Uterus (tissue), 4 donors: ENCODE results near the gene C5orf15. TPM values are rescaled to one million over a fixed set of nuclear protein-coding genes. Genes with fewer than 3 reads are reported as not detected.
"Not testable (repeated sequence)": the region's sequence is repeated elsewhere in the genome, so short reads cannot be mapped to it uniquely, and the experiment has no call there.

Experiments used
- DNase-seq, 2 donors: peaks; one replicate each; pipeline ENCODE4 v3.0.0-alpha.2; 2019 to 2020
- H3K27ac ChIP-seq, 2 donors: fragments of 200-600 bp; sonication (generic); 1 replicate in 1 of 2; 2 replicates in 1 of 2; pipeline ENCODE4 v1.5.1; 2016 to 2018
- H3K27me3 ChIP-seq, 2 donors: fragments of 200-600 bp; sonication (generic); one replicate each; pipeline ENCODE4 v1.5.1; 2018 to 2019; ENCODE audit warnings: control low read depth in 1 of 2
- H3K36me3 ChIP-seq, 2 donors: fragments of 200-600 bp; sonication (generic); one replicate each; pipeline ENCODE4 v1.5.1; 2019; ENCODE audit warnings: control low read depth in 1 of 2
- H3K4me1 ChIP-seq, 2 donors: fragments of 200-600 bp; sonication (generic); one replicate each; pipeline ENCODE4 v1.5.1; 2018 to 2019; ENCODE audit warnings: control low read depth in 1 of 2
- H3K4me3 ChIP-seq, 2 donors: fragments of 200-600 bp; sonication (generic); 1 replicate in 1 of 2; 2 replicates in 1 of 2; pipeline ENCODE4 v1.5.1; 2018 to 2019; ENCODE audit warnings: mild to moderate bottlenecking in 1 of 2
- H3K9me3 ChIP-seq, 2 donors: fragments of 200-600 bp; sonication (generic); one replicate each; pipeline ENCODE4 v1.5.1; 2019; ENCODE audit warnings: control low read depth in 1 of 2
- CTCF ChIP-seq, 4 experiments: fragments of 200-600 bp in 2 of 4; fragments of 450-650 bp in 2 of 4; sonication (generic) in 2 of 4; IDR thresholded peaks; one replicate each; pipeline ENCODE4 v1.5.1; 2016 to 2019; ENCODE audit warnings: antibody characterized with exemption in 4 of 4, mild to moderate bottlenecking in 2 of 4, moderate library complexity in 1 of 4
- POLR2A ChIP-seq, 2 donors: fragments of 450-650 bp; IDR thresholded peaks; one replicate each; pipeline ENCODE4 v1.6.1; 2016; ENCODE audit warnings: antibody characterized with exemption in 2 of 2, mild to moderate bottlenecking in 1 of 2, moderate library complexity in 1 of 2
- intact Hi-C: fragments of 100-400 bp; cut with DNase I; formaldehyde crosslinking; loops from one replicate; pipeline ENCODE4 v1.15.1; 2023; ENCODE audit warnings: low total_unique reads
- total RNA-seq, 4 donors: library from RNA; depleted of rRNA in 3 of 4; stranded (reverse); fragments of >200 nt in 3 of 4; gene quantifications; one replicate each; pipeline versions ENCODE4 v1.1.0 to v1.2.4, GENCODE V29; 2014 to 2023
- donor health status: DM: yes; HTN: yes; CAD: no.

C5orf15 gene
- total RNA-seq, 4 donors from 2014 or later: 10.5 to 98.9 (median 27.5) TPM

GRCh38 chr5:133938039-133938821 is 30.2 kb downstream of the C5orf15 start:
- H3K27ac ChIP-seq: no peak overlapping the region
- no peak for DNase-seq
- H3K4me3 ChIP-seq: no peak overlapping the region
- no peaks in the 10 kb centered on the region for H3K4me1 ChIP-seq
- H3K36me3 ChIP-seq: no peaks in the 10 kb centered on the region
- H3K9me3 ChIP-seq: no peaks in the 10 kb centered on the region
- no peaks in the 10 kb centered on the region for H3K27me3 ChIP-seq
- intact Hi-C loops: no loop called here
- no peak for TF ChIP-seq POLR2A (IDR thresholded peaks at IDR 0.05)
- no peak for TF ChIP-seq CTCF (IDR thresholded peaks at IDR 0.05)

DNA sequence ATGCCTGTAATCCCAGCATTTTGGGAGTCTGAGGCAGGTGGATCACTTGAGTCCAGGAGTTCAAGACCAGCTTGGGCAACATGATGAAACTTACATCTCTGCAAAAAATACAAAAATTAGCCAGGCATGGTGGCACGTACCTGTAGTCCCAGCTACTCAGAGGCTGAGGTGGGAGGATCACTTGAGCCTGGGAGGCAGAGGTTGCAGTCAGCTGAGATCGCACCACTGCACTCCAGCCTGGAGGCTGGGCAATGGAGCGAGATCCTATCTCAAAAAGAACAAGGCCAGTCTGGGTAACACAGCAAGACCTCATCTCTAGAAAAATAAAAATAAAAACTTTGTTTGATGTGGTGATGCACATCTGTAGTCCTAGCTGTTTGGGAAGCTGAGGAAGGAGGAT is 30.8 kb downstream of the C5orf15 start:
- H3K4me1 ChIP-seq, H3K27ac ChIP-seq, H3K4me3 ChIP-seq, H3K9me3 ChIP-seq, DNase-seq, intact Hi-C loops, H3K36me3 ChIP-seq, H3K27me3 ChIP-seq: not testable (repeated sequence)

DNA sequence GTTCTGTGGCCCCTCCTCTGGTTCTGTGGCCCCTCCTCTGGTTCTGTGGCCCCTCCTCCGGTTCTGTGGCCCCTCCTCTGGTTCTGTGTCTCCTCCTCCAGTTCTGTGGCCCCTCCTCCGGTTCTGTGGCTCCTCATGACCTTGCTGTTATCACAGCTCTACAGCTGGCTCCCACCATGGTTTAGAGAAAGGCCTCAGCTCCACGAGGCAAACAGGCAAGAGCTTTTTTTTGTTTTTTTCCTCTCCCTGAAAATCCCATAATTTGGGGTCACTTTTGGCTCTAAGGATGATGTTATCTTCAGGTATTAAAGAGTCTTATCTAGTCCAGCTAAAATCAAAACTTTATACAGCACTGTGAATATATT is 31.8 kb downstream of the C5orf15 start:
- H3K4me1 ChIP-seq: no peaks in the 10 kb centered on the region
- TF ChIP-seq CTCF (IDR thresholded peaks at IDR 0.05) (no peak), POLR2A (IDR thresholded peaks at IDR 0.05) (no peak)
- H3K27ac ChIP-seq: no peak overlapping the region
- H3K36me3 ChIP-seq: no peaks in the 10 kb centered on the region
- H3K4me3 ChIP-seq: no peak overlapping the region
- H3K27me3 ChIP-seq: no peaks in the 10 kb centered on the region
- H3K9me3 ChIP-seq: no peaks in the 10 kb centered on the region
- intact Hi-C loops: no loop called here
- no peak for DNase-seq

GRCh38 chr5:133935991-133936650 is 32.3 kb downstream of the C5orf15 start:
- intact Hi-C loops, H3K4me3 ChIP-seq, H3K27ac ChIP-seq, H3K27me3 ChIP-seq, H3K36me3 ChIP-seq, H3K9me3 ChIP-seq, DNase-seq, H3K4me1 ChIP-seq: not testable (repeated sequence)

DNA sequence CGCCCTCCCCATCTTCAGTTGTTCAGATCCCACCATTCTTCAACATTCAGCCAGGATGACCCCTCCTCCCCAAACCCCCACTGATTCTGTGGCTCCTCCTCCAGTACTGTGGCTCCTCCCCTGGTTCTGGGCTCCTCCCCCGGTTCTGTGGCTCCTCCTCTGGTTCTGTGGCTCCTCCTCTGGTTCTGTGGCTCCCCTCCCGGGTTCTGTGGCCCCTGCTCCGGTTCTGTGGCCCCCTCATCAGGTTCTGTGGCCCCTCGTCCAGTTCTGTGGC is 32.8 kb downstream of the C5orf15 start:
- H3K4me1 ChIP-seq: no peaks in the 10 kb centered on the region
- no peaks in the 10 kb centered on the region for H3K9me3 ChIP-seq
- TF ChIP-seq CTCF (IDR thresholded peaks at IDR 0.05) (no peak), POLR2A (IDR thresholded peaks at IDR 0.05) (no peak)
- no peak overlapping the region for H3K27ac ChIP-seq
- DNase-seq: no peak
- no peaks in the 10 kb centered on the region for H3K36me3 ChIP-seq
- no peak overlapping the region for H3K4me3 ChIP-seq
- intact Hi-C loops: no loop called here
- H3K27me3 ChIP-seq: no peaks in the 10 kb centered on the region

DNA sequence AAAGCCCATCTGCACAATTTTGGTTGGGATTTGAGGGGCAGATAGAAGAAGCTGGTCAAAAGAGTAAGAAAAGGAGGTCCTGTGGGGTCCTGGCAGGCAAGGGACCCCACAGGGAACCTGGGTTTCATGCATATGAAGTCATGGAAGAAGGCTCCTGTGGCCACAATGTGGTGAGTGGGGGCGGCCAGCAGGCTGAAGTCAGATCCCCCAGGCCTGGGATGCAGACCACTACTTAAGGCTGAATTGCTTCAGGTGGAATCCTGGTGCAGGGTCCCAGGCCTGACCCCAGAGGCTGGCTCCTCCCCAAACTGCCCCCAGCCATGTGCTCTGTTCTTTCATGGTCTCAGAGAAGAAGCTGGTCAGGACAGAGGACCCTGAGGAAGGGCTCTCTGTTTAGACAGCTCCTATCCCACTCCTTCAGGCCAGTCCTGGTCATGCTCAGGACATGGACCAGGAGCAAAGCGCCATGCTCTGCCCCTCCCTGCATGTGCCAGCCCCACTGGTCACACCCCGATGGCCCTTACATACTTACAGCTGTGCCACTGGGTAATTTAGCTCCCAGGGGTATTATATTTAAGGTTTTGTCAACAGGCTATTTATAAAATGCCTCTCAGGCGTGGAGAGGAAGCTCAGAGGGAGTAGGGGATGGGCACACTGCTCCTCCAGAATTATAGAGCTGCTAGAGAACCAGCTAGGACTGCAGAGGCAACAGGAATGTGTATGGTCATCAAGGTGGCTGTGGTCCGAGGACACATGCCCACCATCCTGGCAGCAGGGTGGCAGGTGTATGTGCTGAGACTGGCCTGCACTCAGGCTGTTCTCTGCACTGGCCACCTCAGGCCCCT is 33.4 kb downstream of the C5orf15 start:
- no peak for DNase-seq
- Histone ChIP-seq H3K27ac (no peak overlapping the region), H3K27me3 (no peaks in the 10 kb centered on the region), H3K4me3 (no peak overlapping the region), H3K9me3 (no peaks in the 10 kb centered on the region), H3K36me3 (no peaks in the 10 kb centered on the region), H3K4me1 (no peaks in the 10 kb centered on the region)
- intact Hi-C loops: no loop called here
- no peak for TF ChIP-seq POLR2A (IDR thresholded peaks at IDR 0.05)
- TF ChIP-seq CTCF (IDR thresholded peaks at IDR 0.05): no peak
